ENCODE data around the gene ZBTB7C. TPM values are rescaled to one million over a fixed set of nuclear protein-coding genes. Genes with fewer than 3 reads are reported as not detected.

ZBTB7C gene
- total RNA-seq, 1 experiment from 2014 or later: 0.32 TPM

DNA sequence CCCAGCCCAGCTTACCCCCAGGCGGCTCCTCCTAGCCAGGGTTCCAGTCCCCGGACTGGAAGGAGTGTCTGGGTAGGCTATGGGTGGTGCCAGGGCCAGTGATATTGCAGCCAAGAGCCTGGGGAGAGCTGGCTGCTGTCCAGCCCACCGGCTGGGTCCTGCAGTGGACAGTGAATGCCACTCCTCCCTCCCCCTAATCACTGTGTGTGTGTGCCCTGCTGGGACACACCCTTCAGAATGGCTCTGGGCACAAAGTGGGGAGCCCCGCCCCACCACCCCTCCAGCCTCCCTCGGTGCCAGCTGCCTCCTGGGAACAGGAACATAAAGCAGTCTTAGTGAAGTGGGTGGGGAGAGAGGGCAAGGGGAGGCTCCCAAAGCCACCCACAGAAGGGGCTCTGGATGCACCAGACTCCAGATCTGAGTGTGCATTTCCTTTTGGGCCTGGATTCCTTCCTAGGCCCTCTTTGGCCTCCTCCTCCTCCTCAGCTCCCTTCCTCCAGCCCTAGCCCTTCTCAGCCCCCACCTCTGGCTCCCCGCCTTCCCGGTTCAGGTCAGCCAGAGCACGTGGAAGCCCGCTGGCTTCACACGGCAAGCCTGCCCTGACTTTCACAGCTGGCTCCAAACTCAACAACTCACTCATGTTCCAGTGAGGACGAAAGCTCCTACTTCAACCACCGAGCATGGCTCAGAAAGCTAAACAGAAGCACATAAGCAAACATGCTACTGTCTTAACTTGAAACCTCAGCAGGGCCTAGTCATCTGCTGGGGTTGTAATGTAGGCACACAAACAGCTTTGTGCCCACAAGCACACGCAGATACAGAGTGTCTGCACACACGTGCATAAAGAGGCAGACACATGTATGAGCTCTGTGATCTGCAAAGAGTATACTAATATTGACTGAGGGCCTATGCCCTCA, 269.5 kb downstream of the ZBTB7C start:
- intact Hi-C loops (cut with micrococcal nuclease; ENCODE audit: unreplicated experiment): no loop called here
- TF ChIP-seq EZH2 (IDR thresholded peaks at IDR 0.05; ENCODE audit: borderline replicate concordance, low read depth, low read length, poor library complexity, severe bottlenecking): no peak
- TF ChIP-seq, protein P1, sequence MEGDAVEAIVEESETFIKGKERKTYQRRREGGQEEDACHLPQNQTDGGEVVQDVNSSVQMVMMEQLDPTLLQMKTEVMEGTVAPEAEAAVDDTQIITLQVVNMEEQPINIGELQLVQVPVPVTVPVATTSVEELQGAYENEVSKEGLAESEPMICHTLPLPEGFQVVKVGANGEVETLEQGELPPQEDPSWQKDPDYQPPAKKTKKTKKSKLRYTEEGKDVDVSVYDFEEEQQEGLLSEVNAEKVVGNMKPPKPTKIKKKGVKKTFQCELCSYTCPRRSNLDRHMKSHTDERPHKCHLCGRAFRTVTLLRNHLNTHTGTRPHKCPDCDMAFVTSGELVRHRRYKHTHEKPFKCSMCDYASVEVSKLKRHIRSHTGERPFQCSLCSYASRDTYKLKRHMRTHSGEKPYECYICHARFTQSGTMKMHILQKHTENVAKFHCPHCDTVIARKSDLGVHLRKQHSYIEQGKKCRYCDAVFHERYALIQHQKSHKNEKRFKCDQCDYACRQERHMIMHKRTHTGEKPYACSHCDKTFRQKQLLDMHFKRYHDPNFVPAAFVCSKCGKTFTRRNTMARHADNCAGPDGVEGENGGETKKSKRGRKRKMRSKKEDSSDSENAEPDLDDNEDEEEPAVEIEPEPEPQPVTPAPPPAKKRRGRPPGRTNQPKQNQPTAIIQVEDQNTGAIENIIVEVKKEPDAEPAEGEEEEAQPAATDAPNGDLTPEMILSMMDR (conservative IDR thresholded peaks at IDR 0.05; ENCODE audit: low read depth, low read length): no peak
- Histone ChIP-seq H3K9me3 (ENCODE audit: low read depth, low read length, poor library complexity, severe bottlenecking) (no peaks in the 10 kb centered on the region), H3K27ac (ENCODE audit: low read depth, low read length, poor library complexity, severe bottlenecking) (no peak overlapping the region), H3K4me3 (ENCODE audit: low read depth, low read length, poor library complexity, severe bottlenecking) (no peak overlapping the region), H3K36me3 (ENCODE audit: insufficient read depth, low read length, poor library complexity, severe bottlenecking) (no peaks in the 10 kb centered on the region), H3K4me1 (ENCODE audit: insufficient read depth, low read length, poor library complexity, severe bottlenecking) (peaks cover 10% of the 10 kb centered on the region), H3K27me3 (replicated peaks; ENCODE audit: insufficient read depth, low read depth, low read length, poor library complexity) (peaks cover 42% of the 10 kb centered on the region)
- ChIA-PET CTCF (no interaction called here), POLR2A (ENCODE audit: low non-redundant PET) (no interaction called here)
- BruUV-seq (replicated peaks): no TSS peak
- DNase-seq (ENCODE audit: low spot score): no peak

DNA sequence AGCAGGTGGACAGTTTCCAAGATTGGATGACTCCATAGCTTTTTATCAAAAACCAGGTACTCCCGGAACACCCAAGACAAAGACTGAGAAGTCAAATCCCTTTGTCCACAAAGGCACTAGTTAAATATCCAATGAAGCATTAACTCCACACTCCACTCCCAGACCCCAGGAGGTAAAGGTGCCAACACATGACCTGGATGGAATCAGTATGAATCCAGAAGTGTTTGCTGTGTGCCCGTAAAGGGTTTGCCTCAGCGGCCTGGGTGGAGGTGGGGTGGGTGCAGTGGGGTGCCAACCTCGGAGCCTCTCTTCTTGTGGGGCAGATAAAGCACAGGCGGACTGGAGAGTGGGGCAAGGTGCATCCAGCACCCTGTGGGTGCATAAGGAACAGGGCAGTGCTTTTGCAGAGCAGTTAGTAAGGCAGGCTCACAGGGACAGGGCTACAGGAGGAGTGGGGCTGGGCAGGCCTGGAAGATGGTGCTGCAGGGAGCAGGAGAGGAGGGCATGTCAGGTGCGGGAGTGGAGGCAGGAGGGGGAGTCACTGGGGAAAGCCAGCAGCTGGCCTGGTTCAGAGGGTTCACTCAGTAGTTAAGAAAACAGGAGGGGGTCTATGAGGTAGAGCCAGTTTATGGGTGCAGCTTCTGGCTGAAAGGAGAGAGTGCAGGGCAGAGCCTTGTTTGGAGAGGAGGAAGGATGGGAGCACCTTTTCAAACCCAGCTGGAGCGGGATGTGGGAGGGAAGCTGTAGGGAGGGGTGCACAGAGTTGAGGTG, 270.3 kb downstream of the ZBTB7C start:
- peaks cover 10% of the 10 kb centered on the region for H3K4me1 ChIP-seq (ENCODE audit: insufficient read depth, low read length, poor library complexity, severe bottlenecking)
- no peak for TF ChIP-seq EZH2 (IDR thresholded peaks at IDR 0.05; ENCODE audit: borderline replicate concordance, low read depth, low read length, poor library complexity, severe bottlenecking)
- TF ChIP-seq, protein P1 (conservative IDR thresholded peaks at IDR 0.05; ENCODE audit: low read depth, low read length): no peak
- H3K4me3 ChIP-seq (ENCODE audit: low read depth, low read length, poor library complexity, severe bottlenecking): no peak overlapping the region
- intact Hi-C loops (cut with micrococcal nuclease; ENCODE audit: unreplicated experiment): no loop called here
- peaks cover 49% of the 10 kb centered on the region for H3K27me3 ChIP-seq (replicated peaks; ENCODE audit: insufficient read depth, low read depth, low read length, poor library complexity)
- ChIA-PET POLR2A (ENCODE audit: low non-redundant PET) (no interaction called here), CTCF (no interaction called here)
- no peaks in the 10 kb centered on the region for H3K36me3 ChIP-seq (ENCODE audit: insufficient read depth, low read length, poor library complexity, severe bottlenecking)
- BruUV-seq (replicated peaks): no TSS peak
- no peak overlapping the region for H3K27ac ChIP-seq (ENCODE audit: low read depth, low read length, poor library complexity, severe bottlenecking)
- no peak for DNase-seq (ENCODE audit: low spot score)
- no peaks in the 10 kb centered on the region for H3K9me3 ChIP-seq (ENCODE audit: low read depth, low read length, poor library complexity, severe bottlenecking)

DNA sequence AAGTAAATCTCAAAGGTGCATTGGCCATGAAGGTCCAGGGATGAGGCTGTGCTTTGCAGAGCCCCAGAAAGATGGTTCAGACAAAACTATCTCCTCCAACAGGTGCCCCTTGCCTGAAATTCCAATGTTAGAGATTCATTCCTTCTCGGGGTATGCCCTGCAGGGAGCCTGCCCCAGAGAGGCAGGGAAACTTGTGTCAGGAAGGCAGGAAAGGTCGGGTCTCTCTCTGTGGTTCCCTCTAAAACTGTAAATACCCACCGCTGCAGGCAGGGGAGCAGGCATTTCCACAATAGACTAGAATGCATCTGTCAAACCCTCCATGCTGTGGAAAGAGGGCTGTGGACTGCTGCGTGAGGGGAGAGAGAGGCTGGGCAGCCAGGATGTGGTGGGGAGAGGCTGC, 271.0 kb downstream of the ZBTB7C start:
- H3K4me1 ChIP-seq (ENCODE audit: insufficient read depth, low read length, poor library complexity, severe bottlenecking): peaks cover 10% of the 10 kb centered on the region
- H3K9me3 ChIP-seq (ENCODE audit: low read depth, low read length, poor library complexity, severe bottlenecking): no peaks in the 10 kb centered on the region
- BruUV-seq (replicated peaks): no TSS peak
- H3K27ac ChIP-seq (ENCODE audit: low read depth, low read length, poor library complexity, severe bottlenecking): no peak overlapping the region
- ChIA-PET POLR2A (ENCODE audit: low non-redundant PET) (no interaction called here), CTCF (no interaction called here)
- no peak overlapping the region for H3K4me3 ChIP-seq (ENCODE audit: low read depth, low read length, poor library complexity, severe bottlenecking)
- peaks cover 53% of the 10 kb centered on the region for H3K27me3 ChIP-seq (replicated peaks; ENCODE audit: insufficient read depth, low read depth, low read length, poor library complexity)
- no peak for DNase-seq (ENCODE audit: low spot score)
- H3K36me3 ChIP-seq (ENCODE audit: insufficient read depth, low read length, poor library complexity, severe bottlenecking): no peaks in the 10 kb centered on the region
- TF ChIP-seq EZH2 (IDR thresholded peaks at IDR 0.05; ENCODE audit: borderline replicate concordance, low read depth, low read length, poor library complexity, severe bottlenecking): no peak
- TF ChIP-seq, protein P1 (conservative IDR thresholded peaks at IDR 0.05; ENCODE audit: low read depth, low read length): no peak
- intact Hi-C loops (cut with micrococcal nuclease; ENCODE audit: unreplicated experiment): no loop called here
